NOMO-1 treated with dmso at 0.1 percent for 144 hours (cell line): ENCODE measurements around the gene RABGAP1L.
"Not testable (repeated sequence)": the region's sequence is repeated elsewhere in the genome, so short reads cannot be mapped to it uniquely, and the experiment has no call there.

ENCODE experiments used
- DNase-seq: peaks from one replicate; lab custom pipeline; 2025; ENCODE audit not compliant: unreplicated experiment; lab: John Stamatoyannopoulos, UW

Gene RABGAP1L

GRCh38 chr1:174238845-174239501, 79.7 kb downstream of the RABGAP1L start:
- DNase-seq, result not testable (repeated sequence)

- no peak for DNase-seq
These were observed 80.2 kb downstream of the RABGAP1L start for GRCh38 chr1:174239541-174239940.

- no peak for DNase-seq
These were observed 83.5 kb downstream of the RABGAP1L start for GRCh38 chr1:174242856-174243255.

GRCh38 chr1:174243451-174244000, 84.2 kb downstream of the RABGAP1L start:
- DNase-seq, result no peak

GRCh38 chr1:174244017-174244416, 84.7 kb downstream of the RABGAP1L start:
- DNase-seq, result no peak

GRCh38 chr1:174247472-174247871, 88.2 kb downstream of the RABGAP1L start:
- no peak for DNase-seq

- no peak for DNase-seq
These were observed 88.7 kb downstream of the RABGAP1L start for GRCh38 chr1:174248041-174248440.

- not testable (repeated sequence) for DNase-seq
These were observed 97.1 kb downstream of the RABGAP1L start for GRCh38 chr1:174256386-174256785.

- DNase-seq, result peak; percentile 32
These were observed 98.8 kb downstream of the RABGAP1L start for GRCh38 chr1:174258148-174258550.

GRCh38 chr1:174262349-174263241, 103.3 kb downstream of the RABGAP1L start:
- no peak for DNase-seq

- no peak for DNase-seq
These were observed 106.0 kb downstream of the RABGAP1L start for GRCh38 chr1:174265282-174265681.

- no peak for DNase-seq
These were observed 107.2 kb downstream of the RABGAP1L start for GRCh38 chr1:174266476-174266875.

- DNase-seq, result no peak
These were observed 107.8 kb downstream of the RABGAP1L start for GRCh38 chr1:174266991-174267612.

- DNase-seq, result no peak
These were observed 110.8 kb downstream of the RABGAP1L start for GRCh38 chr1:174269989-174270651.

- DNase-seq, result no peak
These were observed 113.9 kb downstream of the RABGAP1L start for GRCh38 chr1:174273190-174273589.

GRCh38 chr1:174273776-174274175, 114.5 kb downstream of the RABGAP1L start:
- DNase-seq, result no peak

- DNase-seq, result no peak
These were observed 115.1 kb downstream of the RABGAP1L start for GRCh38 chr1:174274452-174274851.

GRCh38 chr1:174274884-174275283, 115.6 kb downstream of the RABGAP1L start:
- no peak for DNase-seq

GRCh38 chr1:174276087-174276486, 116.8 kb downstream of the RABGAP1L start:
- DNase-seq, result no peak

- DNase-seq, result no peak
These were observed 124.7 kb downstream of the RABGAP1L start for GRCh38 chr1:174284052-174284451.

GRCh38 chr1:174286042-174286441, 126.7 kb downstream of the RABGAP1L start:
- DNase-seq, result no peak
